Small intestine (tissue), 7 donors: ENCODE measurements around the gene CEP85L. TPM values are rescaled to one million over a fixed set of nuclear protein-coding genes. Genes with fewer than 3 reads are reported as not detected.

ENCODE experiments used
- DNase-seq, 2 donors: peaks; one replicate each; pipeline versions ENCODE4 v3.0.0 to v3.0.0-alpha.2; 2013
- FAIRE-seq: peaks from 2 replicates; lab custom pipeline; 2012; peaks lifted over from hg19 to GRCh38; lab: Jason Lieb, UNC
- H3K27ac ChIP-seq, 3 donors: one replicate each; pipeline ENCODE4 v1.5.1; 2013; ENCODE audit warnings: low read length in 2 of 3, mild to moderate bottlenecking in 2 of 3, control low read depth in 1 of 3, inconsistent platforms in 1 of 3, low read depth in 1 of 3, moderate library complexity in 1 of 3
- H3K27me3 ChIP-seq, 3 donors: one replicate each; pipeline ENCODE4 v1.6.1; 2013; ENCODE audit warnings: low read length in 3 of 3, inconsistent platforms in 1 of 3; ENCODE audit not compliant: control insufficient read depth in 3 of 3, insufficient read depth in 3 of 3
- H3K36me3 ChIP-seq, 3 donors: one replicate each; pipeline ENCODE4 v1.6.1; 2013; ENCODE audit warnings: low read length in 3 of 3, inconsistent platforms in 1 of 3, low read depth in 1 of 3, mild to moderate bottlenecking in 1 of 3, moderate library complexity in 1 of 3; ENCODE audit not compliant: control insufficient read depth in 3 of 3, insufficient read depth in 2 of 3
- H3K4me1 ChIP-seq, 3 donors: one replicate each; pipeline ENCODE4 v1.6.1; 2013; ENCODE audit warnings: low read length in 2 of 3, inconsistent platforms in 1 of 3, low read depth in 1 of 3, mild to moderate bottlenecking in 1 of 3, moderate library complexity in 1 of 3; ENCODE audit not compliant: control insufficient read depth in 3 of 3, insufficient read depth in 2 of 3
- H3K4me3 ChIP-seq, 3 donors: one replicate each; pipeline ENCODE4 v1.5.1; 2013; ENCODE audit warnings: low read length in 3 of 3, control low read depth in 1 of 3, inconsistent platforms in 1 of 3, low read depth in 1 of 3, mild to moderate bottlenecking in 1 of 3, moderate library complexity in 1 of 3
- H3K9me3 ChIP-seq, 2 donors: one replicate each; pipeline ENCODE4 v1.6.1; 2013; ENCODE audit warnings: low read depth in 1 of 2, low read length in 1 of 2; ENCODE audit not compliant: control insufficient read depth in 2 of 2, insufficient read depth in 1 of 2
- WGBS, 3 donors: extraction: QIAGEN DNeasy Blood & Tissue Kit; methylation state at CpG; one replicate each; pipeline ENCODE4 v1.1.7; 2013; 5-methylcytosine and 5-hydroxymethylcytosine counted together
- polyA plus RNA-seq, 4 donors: library from polyadenylated mRNA; stranded (reverse) in 3 of 4; unstranded in 1 of 4; fragments of 200-250 nt in 3 of 4; fragments of 120-200 nt in 1 of 4; gene quantifications; one replicate each; pipeline versions ENCODE4 v1.2.1 to v1.2.3, GENCODE V29; 2013
- donor health status: healthy with polysubstance abuse.
- donor health status: control.
- donor health status: control.
- donor health status: Bipolar disorder and iron deficiency.
- donor health status: healthy.

CEP85L gene
- polyA plus RNA-seq, 4 donors = 0.22 to 2.2 (median 0.66) TPM

DNA sequence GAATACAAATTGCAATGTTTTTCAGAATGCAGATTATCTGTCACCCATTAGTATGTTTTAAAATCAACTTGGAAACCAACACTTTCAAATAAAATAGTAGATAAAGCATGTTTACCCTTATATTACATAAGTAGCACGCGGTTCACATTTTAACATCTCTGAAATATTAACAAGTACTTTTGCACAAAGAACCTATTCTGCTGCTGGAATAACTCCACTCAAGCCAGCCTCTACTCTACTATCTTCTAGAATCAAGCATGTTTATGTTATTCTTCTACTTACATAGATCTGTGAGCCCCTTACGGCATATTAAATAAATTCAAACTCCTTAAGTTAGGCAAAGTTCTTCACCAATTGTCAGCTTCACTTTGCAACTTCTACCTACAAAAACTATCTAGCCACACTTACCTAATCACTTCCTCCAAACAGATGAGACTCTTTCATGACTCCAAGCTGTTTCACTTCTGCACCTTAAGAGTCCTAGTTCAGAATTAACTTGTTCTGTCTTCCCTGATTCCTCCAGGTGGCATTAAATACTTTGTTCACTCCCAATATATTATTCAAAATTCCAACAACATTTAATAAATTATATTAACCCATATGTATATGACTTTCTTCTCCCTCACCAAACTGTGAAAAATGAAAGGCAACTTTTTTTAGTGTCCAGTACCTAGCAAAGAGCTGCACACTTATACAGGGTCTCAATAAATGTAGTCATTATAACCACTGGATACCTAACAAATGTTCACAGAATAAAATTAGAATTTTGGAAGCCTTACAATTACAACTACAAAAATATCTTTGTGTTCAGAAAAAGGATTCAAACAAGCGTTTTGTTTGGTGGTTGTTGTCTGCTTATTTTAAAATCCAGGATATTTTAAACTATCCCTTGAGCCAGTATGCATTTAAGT is 12.1 kb downstream of the CEP85L start:
- Histone ChIP-seq H3K27me3 (no peaks in the 10 kb centered on the region), H3K27ac (no peak overlapping the region), H3K4me1 (no peaks in the 10 kb centered on the region), H3K36me3 (no peaks in the 10 kb centered on the region), H3K9me3 (no peaks in the 10 kb centered on the region), H3K4me3 (no peak overlapping the region)
- FAIRE-seq (no peak), DNase-seq (no peak)
- 63 to 85% (median 64%) methylated on average over 4 of the region's 4 CpGs for WGBS, 3 donors

DNA sequence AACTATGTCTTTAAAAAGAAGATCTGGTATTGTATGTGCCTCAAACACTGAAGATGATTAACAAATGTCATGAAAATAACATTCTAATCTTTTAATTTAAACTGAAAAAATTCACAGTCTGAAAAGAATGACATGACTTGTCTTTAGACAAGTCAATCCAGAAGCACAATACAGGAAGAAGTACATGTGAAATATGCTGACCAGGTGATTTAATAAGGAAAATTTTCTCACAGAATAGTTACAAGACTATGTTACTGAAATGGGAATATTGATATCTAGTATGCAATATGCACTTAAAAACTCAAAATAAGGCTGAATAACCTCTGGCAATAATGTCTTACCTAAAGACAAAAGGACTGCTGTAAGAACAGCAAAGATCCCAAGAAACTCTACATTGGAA is 13.1 kb downstream of the CEP85L start:
- no peak for DNase-seq
- FAIRE-seq = no peak
- Histone ChIP-seq H3K27me3 (no peaks in the 10 kb centered on the region), H3K27ac (no peak overlapping the region), H3K36me3 (no peaks in the 10 kb centered on the region), H3K9me3 (no peaks in the 10 kb centered on the region), H3K4me1 (no peaks in the 10 kb centered on the region), H3K4me3 (no peak overlapping the region)

DNA sequence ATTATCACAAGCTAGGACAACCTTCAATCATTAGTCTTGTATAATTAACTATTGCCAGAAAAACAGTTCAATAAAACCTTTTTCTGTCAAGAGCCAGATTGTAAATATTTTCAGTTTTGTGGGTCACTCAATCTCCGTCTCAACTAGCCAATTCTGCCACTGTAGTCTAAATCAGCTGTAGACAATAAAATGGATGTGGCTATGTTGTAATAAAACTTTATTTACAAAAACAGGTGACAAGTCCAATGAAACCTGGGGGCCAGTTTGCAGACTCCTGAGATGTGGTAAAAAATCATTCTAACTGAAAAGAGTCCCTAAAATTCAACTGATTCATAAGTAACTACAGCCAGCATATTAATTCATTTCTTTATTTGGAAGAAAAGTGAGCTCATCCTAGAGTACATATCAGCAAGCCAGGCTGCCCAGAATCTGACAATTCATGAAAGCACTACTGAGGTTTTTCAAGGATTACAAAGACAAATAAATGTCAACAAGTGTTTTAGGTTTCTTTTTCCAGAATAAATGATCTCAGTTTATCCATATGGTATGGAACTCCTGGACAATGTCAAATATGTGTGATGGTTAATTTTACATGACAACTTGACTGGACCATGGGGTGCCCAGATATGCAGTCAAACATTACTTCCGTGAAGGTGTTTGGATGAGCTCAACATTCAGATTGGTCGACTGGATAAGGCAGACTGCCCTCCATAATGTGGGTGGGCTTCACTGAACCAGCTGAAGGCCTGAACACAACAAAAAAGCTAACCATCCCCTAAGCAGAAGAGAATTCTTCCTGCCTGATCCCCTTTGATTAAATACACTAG is 15.3 kb downstream of the CEP85L start:
- Histone ChIP-seq H3K27me3 (no peaks in the 10 kb centered on the region), H3K36me3 (no peaks in the 10 kb centered on the region), H3K9me3 (no peaks in the 10 kb centered on the region), H3K4me3 (no peak overlapping the region), H3K4me1 (no peaks in the 10 kb centered on the region), H3K27ac (no peak overlapping the region)
- DNase-seq (no peak), FAIRE-seq (no peak)
- 85 to 92% (median 88%) methylated on average over 3 of the region's 3 CpGs for WGBS, 3 donors

DNA sequence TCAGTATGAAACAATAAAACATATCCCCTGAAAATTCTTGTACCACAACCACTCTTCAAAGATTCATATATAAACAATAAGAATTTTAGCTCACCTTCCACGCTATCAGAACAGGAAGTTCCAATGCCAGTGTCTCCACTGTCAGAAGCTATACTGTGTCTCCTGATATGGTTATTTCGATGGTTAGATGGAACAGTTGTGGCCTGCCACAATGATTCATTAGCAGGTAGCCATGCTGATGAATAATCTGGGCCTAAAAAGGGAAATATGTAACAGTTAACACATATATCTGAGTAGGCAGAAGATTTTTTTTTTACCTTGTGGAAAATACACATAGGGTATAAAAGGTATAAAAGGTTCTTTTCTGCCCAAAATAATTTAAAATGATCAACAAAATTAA is 19.0 kb downstream of the CEP85L start:
- no peaks in the 10 kb centered on the region for H3K9me3 ChIP-seq
- no peak overlapping the region for H3K27ac ChIP-seq
- peaks cover 0 to 2% (median under 1%) of the 10 kb centered on the region in 3 donors for H3K36me3 ChIP-seq
- no peaks in the 10 kb centered on the region for H3K27me3 ChIP-seq
- H3K4me3 ChIP-seq = no peak overlapping the region
- FAIRE-seq (no peak), DNase-seq (no peak)
- peaks cover 0 to 3% (median 0%) of the 10 kb centered on the region in 3 donors for H3K4me1 ChIP-seq
- WGBS, 3 donors = 75 to 80% (median 79%) methylated on average over 2 of the region's 2 CpGs

DNA sequence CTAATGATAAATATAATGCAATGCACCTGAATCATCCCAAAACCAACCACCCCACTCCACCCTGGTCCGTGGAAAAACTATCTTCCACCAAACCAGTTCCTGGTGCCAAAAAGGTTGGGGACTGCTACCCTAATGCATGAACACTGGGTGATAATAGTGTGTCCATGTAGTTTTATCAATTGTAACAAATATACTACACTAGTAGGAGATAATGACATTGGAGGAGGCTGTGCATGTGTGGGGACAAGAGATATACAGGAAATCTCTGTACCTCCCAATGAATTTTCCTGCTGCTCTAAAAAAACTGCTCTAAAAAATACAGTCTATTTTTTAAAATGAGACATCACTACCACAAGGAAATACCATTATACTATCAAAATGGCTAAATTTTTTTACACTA is 20.5 kb downstream of the CEP85L start:
- Histone ChIP-seq H3K4me3 (no peak overlapping the region), H3K36me3 (peaks cover 0 to 2% (median 2%) of the 10 kb centered on the region in 3 donors), H3K9me3 (peaks cover 0 to 5% of the 10 kb centered on the region in 2 donors), H3K27me3 (no peaks in the 10 kb centered on the region), H3K27ac (no peak overlapping the region), H3K4me1 (peaks cover 0 to 3% (median 0%) of the 10 kb centered on the region in 3 donors)
- WGBS, 3 donors = 89 to 96% (median 92%) methylated on average over 1 of the region's 1 CpG
- FAIRE-seq (no peak), DNase-seq (no peak)

DNA sequence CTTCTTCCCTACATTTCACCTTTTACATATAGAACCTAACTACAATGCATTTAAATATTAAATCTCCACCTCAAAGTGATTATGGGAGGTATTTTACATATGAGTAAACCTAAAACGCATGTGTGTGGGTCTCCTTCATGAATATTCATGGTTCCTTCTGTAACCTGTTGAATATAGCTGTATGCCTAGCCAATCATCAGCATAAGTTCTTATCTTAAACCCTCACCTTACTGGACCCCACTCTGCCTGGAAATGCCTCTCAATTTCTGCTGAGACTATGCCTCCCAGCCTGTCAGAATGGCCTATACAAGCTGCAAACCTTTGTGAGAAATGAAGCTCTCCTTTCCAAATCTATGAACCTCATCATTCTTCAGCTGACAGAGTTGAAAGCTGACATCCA is 21.3 kb downstream of the CEP85L start:
- Histone ChIP-seq H3K36me3 (peaks cover 0 to 2% (median 2%) of the 10 kb centered on the region in 3 donors), H3K9me3 (peaks cover 0 to 13% of the 10 kb centered on the region in 2 donors), H3K27me3 (no peaks in the 10 kb centered on the region), H3K27ac (no peak overlapping the region), H3K4me1 (peaks cover 0 to 3% (median 0%) of the 10 kb centered on the region in 3 donors), H3K4me3 (no peak overlapping the region)
- 62 to 78% (median 70%) methylated on average over 1 of the region's 1 CpG for WGBS, 3 donors
- DNase-seq (no peak), FAIRE-seq (no peak)

DNA sequence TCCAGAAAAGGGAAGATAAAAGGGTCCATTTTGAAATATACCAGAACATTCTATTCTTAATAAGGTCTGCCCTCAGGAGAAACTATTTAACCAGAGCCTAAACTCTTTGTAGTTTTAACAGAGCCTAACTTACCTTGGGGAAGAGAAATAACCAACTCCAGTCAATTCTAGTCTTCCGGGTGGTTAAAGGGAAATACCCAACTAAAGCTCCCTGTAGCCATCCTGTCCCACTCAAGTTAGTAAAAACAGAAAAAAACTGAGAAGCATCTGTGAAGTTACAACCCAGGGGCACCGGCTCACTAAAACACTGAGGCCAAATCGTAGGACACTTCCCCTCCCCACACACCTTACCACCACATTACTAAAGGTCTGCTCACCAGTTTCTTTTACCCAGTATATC is 23.7 kb downstream of the CEP85L start:
- Histone ChIP-seq H3K36me3 (peaks cover 0 to 2% (median 2%) of the 10 kb centered on the region in 3 donors), H3K27ac (no peak overlapping the region), H3K9me3 (peaks cover 0 to 14% of the 10 kb centered on the region in 2 donors), H3K4me1 (peaks cover 0 to 3% (median 0%) of the 10 kb centered on the region in 3 donors), H3K4me3 (no peak overlapping the region), H3K27me3 (no peaks in the 10 kb centered on the region)
- DNase-seq (no peak), FAIRE-seq (no peak)
- 78 to 94% (median 89%) methylated on average over 3 of the region's 3 CpGs for WGBS, 3 donors

DNA sequence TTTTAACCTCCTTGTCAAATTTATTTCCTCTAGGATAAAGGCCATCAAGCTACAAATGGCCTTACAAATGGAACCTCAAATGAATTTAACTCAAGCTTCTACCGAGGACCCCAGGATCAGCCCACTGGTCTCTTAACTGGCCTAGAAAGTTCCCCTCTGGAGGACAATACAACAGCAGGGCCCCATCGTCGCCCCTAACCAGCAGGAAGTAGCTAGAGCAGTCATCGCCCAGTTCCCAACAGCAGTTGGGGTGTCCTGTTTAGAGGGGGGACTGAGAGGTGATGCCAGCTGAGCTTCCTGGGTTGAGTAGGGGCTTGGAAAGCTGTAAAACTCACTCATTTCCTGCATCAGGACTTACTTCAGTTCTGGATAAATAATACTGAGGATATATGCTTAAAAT is 25.6 kb downstream of the CEP85L start:
- no peak for FAIRE-seq
- Histone ChIP-seq H3K4me3 (no peak overlapping the region), H3K9me3 (peaks cover 0 to 14% of the 10 kb centered on the region in 2 donors), H3K36me3 (peaks cover 0 to 2% (median 2%) of the 10 kb centered on the region in 3 donors), H3K4me1 (peaks cover 0 to 3% (median 0%) of the 10 kb centered on the region in 3 donors), H3K27ac (no peak overlapping the region), H3K27me3 (no peaks in the 10 kb centered on the region)
- 95 to 99% (median 97%) methylated on average over 4 of the region's 4 CpGs for WGBS, 3 donors
- no peak for DNase-seq
